GM12878 (cell line): Measurements from ENCODE around the gene UMOD. TPM values are rescaled to one million over a fixed set of nuclear protein-coding genes. Genes with fewer than 3 reads are reported as not detected.

ENCODE experiments used
- ATAC-seq: fragments of 200-7000 bp; cut with Tn5 transposase; 3 replicates; pipeline ENCODE4 v1.9.1; 2020; ENCODE audit warnings: mild to moderate bottlenecking, moderate library complexity
- BruUV-seq: library from RNA; stranded (reverse); fragments of 400-500 nt; replicated peaks from 2 replicates; lab custom pipeline; 2021; lab: Mats Ljungman, UMichigan
- CTCF ChIA-PET: fragments of 300-600 bp; sonication (Branson Sonifier 250); formaldehyde crosslinking; extraction: SDS; loops from one replicate; lab custom pipeline; 2021; ENCODE audit warnings: inconsistent platforms; lab: Yijun Ruan, JAX
- POLR2A ChIA-PET: fragments of 350-600 bp; formaldehyde crosslinking; extraction: SDS; loops from one replicate; lab custom pipeline; 2021; ENCODE audit warnings: inconsistent platforms; lab: Charles Lee
- RAD21 ChIA-PET: fragments of 300-600 bp; sonication (Branson Sonifier 250); formaldehyde crosslinking; loops from one replicate; lab custom pipeline; 2023; ENCODE audit warnings: antibody characterized with exemption; ENCODE audit not compliant: unreplicated experiment; lab: Charles Lee
- SMC1A ChIA-PET: fragments of 300-600 bp; sonication (Branson Sonifier 250); formaldehyde crosslinking; loops from one replicate; lab custom pipeline; 2023; ENCODE audit not compliant: unreplicated experiment, uncharacterized antibody; lab: Charles Lee
- DNase-seq: peaks from one replicate; pipeline ENCODE4 v3.0.0-alpha.2; 2011; ENCODE audit warnings: low read depth, low spot score
- FAIRE-seq: peaks from 3 replicates; lab custom pipeline; 2011; peaks lifted over from hg19 to GRCh38; lab: Jason Lieb, UNC
- H2AFZ ChIP-seq: 2 replicates; pipeline ENCODE4 v1.6.0; 2011; ENCODE audit warnings: low read depth, low read length, control low read depth; ENCODE audit not compliant: control insufficient read depth
- H3K27ac ChIP-seq: 2 replicates; pipeline ENCODE4 v1.5.1; 2011; ENCODE audit warnings: control low read depth; ENCODE audit not compliant: control insufficient read depth, insufficient read depth
- H3K27me3 ChIP-seq, 2 experiments: replicated peaks in 1 of 2; 2 replicates each; pipeline versions ENCODE4 v1.6.0 to v1.6.1; 2011; ENCODE audit warnings: low read length in 1 of 2; ENCODE audit not compliant: control insufficient read depth in 2 of 2, insufficient read depth in 2 of 2
- H3K36me3 ChIP-seq, 2 experiments: 2 replicates each; pipeline ENCODE4 v1.5.1; 2011; ENCODE audit warnings: low read length in 1 of 2; ENCODE audit not compliant: control insufficient read depth in 2 of 2, insufficient read depth in 2 of 2
- H3K4me1 ChIP-seq: 2 replicates; pipeline ENCODE4 v1.6.1; 2011; ENCODE audit warnings: mild to moderate bottlenecking, low read length, moderate library complexity, mixed read lengths; ENCODE audit not compliant: control insufficient read depth, insufficient read depth
- H3K4me2 ChIP-seq: 2 replicates; pipeline ENCODE4 v1.6.0; 2011; ENCODE audit warnings: control low read depth; ENCODE audit not compliant: control insufficient read depth, insufficient read depth
- H3K4me3 ChIP-seq: fragments of 200-600 bp; sonication (generic); 2 replicates; pipeline ENCODE4 v1.5.1; 2016
- H3K79me2 ChIP-seq: 2 replicates; pipeline ENCODE4 v1.6.0; 2011; ENCODE audit warnings: low read length; ENCODE audit not compliant: control insufficient read depth, insufficient read depth
- H3K9ac ChIP-seq: 2 replicates; pipeline ENCODE4 v1.8.0; 2011; ENCODE audit warnings: low read length, control low read depth, mixed read lengths; ENCODE audit not compliant: control insufficient read depth, insufficient read depth
- H3K9me3 ChIP-seq: replicated peaks from 3 replicates; pipeline ENCODE4 v1.5.1; 2011; ENCODE audit warnings: mild to moderate bottlenecking, low read length; ENCODE audit not compliant: control insufficient read depth, insufficient read depth
- H4K20me1 ChIP-seq: 2 replicates; pipeline ENCODE4 v1.6.0; 2011; ENCODE audit not compliant: control insufficient read depth, insufficient read depth
- CEBPZ ChIP-seq: fragments of 150-350 bp; IDR thresholded peaks from 2 replicates; pipeline ENCODE4 v1.6.1; 2016; ENCODE audit warnings: low read depth, low read length
- CUX1 ChIP-seq: IDR thresholded peaks from 2 replicates; pipeline ENCODE4 v1.6.1; 2012; ENCODE audit warnings: improper control_type of control experiment, low read depth, low read length; ENCODE audit not compliant: insufficient replicate concordance
- E2F8 ChIP-seq: fragments of 450-650 bp; IDR thresholded peaks from 2 replicates; pipeline ENCODE4 v1.6.1; 2018; ENCODE audit warnings: mild to moderate bottlenecking, low read depth, moderate library complexity; ENCODE audit not compliant: partially characterized antibody
- MTA2 ChIP-seq: fragments of 450-650 bp; IDR thresholded peaks from 2 replicates; pipeline ENCODE4 v1.6.1; 2016; ENCODE audit warnings: low read depth, mild to moderate bottlenecking, moderate library complexity
- NR2F1 ChIP-seq: fragments of 450-650 bp; conservative IDR thresholded peaks from 2 replicates; pipeline ENCODE4 v1.6.1; 2017; ENCODE audit warnings: mild to moderate bottlenecking
- RBBP5 ChIP-seq: fragments of 200-600 bp; sonication (generic); conservative IDR thresholded peaks from 2 replicates; pipeline ENCODE4 v1.6.1; 2016
- SMARCA5 ChIP-seq: fragments of 450-650 bp; IDR thresholded peaks from 2 replicates; pipeline ENCODE4 v1.6.1; 2017; ENCODE audit warnings: mild to moderate bottlenecking
- TCF7 ChIP-seq: IDR thresholded peaks from 2 replicates; pipeline ENCODE4 v1.6.1; 2014; ENCODE audit warnings: antibody characterized with exemption, borderline replicate concordance
- USF2 ChIP-seq: IDR thresholded peaks from 2 replicates; pipeline ENCODE4 v1.6.1; 2011; ENCODE audit warnings: low read depth, low read length, improper control_type of control experiment, borderline replicate concordance
- ZSCAN29 ChIP-seq: fragments of 450-650 bp; IDR thresholded peaks from 2 replicates; pipeline ENCODE4 v1.6.1; 2017; ENCODE audit warnings: mild to moderate bottlenecking, moderate library complexity
- WGBS: methylation state at CpG from one replicate; pipeline ENCODE4 v1.1.6; 2016; ENCODE audit warnings: low lambda C conversion rate; ENCODE audit not compliant: insufficient replicate concordance, insufficient coverage; ENCODE audit errors: missing lambda C conversion rate; 5-methylcytosine and 5-hydroxymethylcytosine counted together
- in situ Hi-C: fragments of 300-500 bp; cut with MboI; formaldehyde crosslinking; loops from 9 replicates; pipeline ENCODE4 v1.14.3; 2018; ENCODE audit warnings: mixed read lengths
- intact Hi-C: fragments of 100-400 bp; cut with micrococcal nuclease; formaldehyde crosslinking; loops from one replicate; pipeline ENCODE4 v1.14.2; 2022; ENCODE audit not compliant: unreplicated experiment
- polyA plus RNA-seq, 11 experiments: library from polyadenylated mRNA; depleted of rRNA in 4 of 11; unstranded in 6 of 11; stranded (reverse) in 5 of 11; fragments of >200 nt; fragmentation: Nextera tagmentation in 4 of 11; fragmentation: Illumina TruSeq in 1 of 11; extraction: Ambion mirVana in 4 of 11; extraction: Trizol in 1 of 11; gene quantifications; 1 replicate in 1 of 11; 2 replicates in 10 of 11; pipeline versions ENCODE4 v1.2.1 to v1.2.3, GENCODE V29; 2011 to 2016; ENCODE audit warnings: inconsistent platforms in 2 of 11, missing spikeins in 2 of 11, low read depth in 1 of 11
- total RNA-seq, 4 experiments: library from RNA; depleted of rRNA in 3 of 4; stranded (reverse); fragments of >200 nt in 3 of 4; fragmentation: Illumina TruSeq in 1 of 4; extraction: Trizol in 1 of 4; gene quantifications; 2 replicates each; pipeline versions ENCODE4 v1.2.1 to v1.2.3, GENCODE V29; 2013 to 2021

The UMOD gene
- total and polyA plus RNA-seq, 10 of the 15 experiments (the other 5 are each of a cell fraction or from before 2014, with no cell fraction given) = not detected

GRCh38 chr16:20372701-20373100, 20.2 kb upstream of the UMOD start:
- no peak overlapping the region for H3K4me3 ChIP-seq
- H3K4me1 ChIP-seq = no peaks in the 10 kb centered on the region
- no peak overlapping the region for H3K4me2 ChIP-seq
- ChIA-PET RAD21 (interaction anchor here (1.6 kb wide), 1 partner anchor 465 kb away, joined by 4 read pairs; no protein-coding TSS in a partner anchor), CTCF (interaction anchor here (1.4 to 6.2 kb wide), 3 partner anchors 12 to 474 kb away, joined by 4 to 44 read pairs (median 5); no protein-coding TSS in a partner anchor), POLR2A (no interaction called here), SMC1A (no interaction called here)
- H3K36me3 ChIP-seq = no peaks in the 10 kb centered on the region
- H4K20me1 ChIP-seq = no peaks in the 10 kb centered on the region
- ATAC-seq = no peak
- no peaks in the 10 kb centered on the region for H3K9me3 ChIP-seq
- no peak for FAIRE-seq
- no TSS peak for BruUV-seq
- H3K27ac ChIP-seq = no peak overlapping the region
- in situ Hi-C loops (loop anchor here (25.0 kb wide), 1 partner anchor 1335 kb away; no protein-coding TSS in a partner anchor), intact Hi-C loops (no loop called here)
- DNase-seq = no peak
- H3K27me3 ChIP-seq = peaks cover 0 to 2% of the 10 kb centered on the region in 2 experiments; a peak in 2 of 4 replicates
- no peaks in the 10 kb centered on the region for H3K79me2 ChIP-seq
- H2AFZ ChIP-seq = no peak overlapping the region
- 5% methylated on average over 5 of the region's 5 CpGs for WGBS
- no peak overlapping the region for H3K9ac ChIP-seq
- TF ChIP-seq USF2 = no peak
- no peak for TF ChIP-seq TCF7
- no peak for TF ChIP-seq ZSCAN29
- TF ChIP-seq SMARCA5 = no peak
- no peak for TF ChIP-seq NR2F1
- TF ChIP-seq CEBPZ = no peak
- no peak for TF ChIP-seq CUX1
- no peak for TF ChIP-seq E2F8
- no peak for TF ChIP-seq RBBP5
- no peak for TF ChIP-seq MTA2
